ENCODE data around the gene TAS1R1.

Gene TAS1R1

DNA sequence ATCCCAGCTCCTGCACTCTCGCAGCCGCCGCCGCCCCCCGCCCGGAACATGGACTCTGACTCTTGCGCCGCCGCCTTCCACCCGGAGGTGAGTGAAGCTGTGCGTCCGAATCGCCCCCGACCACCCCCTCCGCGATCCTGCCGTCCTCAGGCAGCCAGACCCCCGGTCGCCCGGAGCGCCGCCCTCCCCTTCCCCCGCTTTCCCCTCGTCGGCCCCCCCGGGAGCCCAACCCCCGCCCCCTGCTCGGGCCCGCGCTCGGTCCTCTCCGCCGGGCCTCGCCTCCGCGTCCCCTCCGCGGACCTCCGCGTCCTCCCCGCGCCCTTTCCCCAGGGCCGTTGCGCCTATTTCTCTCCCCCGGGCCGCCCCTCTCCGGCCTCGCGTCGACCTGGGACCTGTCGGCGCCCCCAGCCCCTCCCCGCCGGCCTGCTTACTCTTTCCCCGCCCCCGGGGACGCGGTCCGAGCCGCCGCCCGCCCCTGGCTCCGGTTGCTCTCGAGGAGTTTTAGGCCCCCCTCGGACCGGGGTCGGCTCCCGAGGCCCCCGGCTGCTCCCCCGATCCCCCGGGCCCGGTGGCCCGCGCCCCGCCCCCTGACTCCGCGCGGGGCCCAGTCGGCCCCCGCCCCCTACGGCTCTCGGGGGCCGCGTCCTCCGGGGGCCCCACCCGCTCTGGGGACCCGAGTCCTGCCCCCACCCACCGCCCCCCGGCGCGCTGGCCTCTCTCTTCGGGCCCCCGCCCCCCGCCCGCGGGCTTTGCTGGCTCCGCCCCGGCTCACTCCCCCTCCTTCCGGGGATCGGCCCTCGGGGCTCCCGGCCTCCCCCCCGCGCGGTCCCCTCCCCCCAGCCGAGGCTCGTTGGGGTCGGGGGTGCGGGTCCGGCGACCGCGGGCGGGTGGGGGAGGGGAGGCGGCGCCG, 59.2 kb downstream of the TAS1R1 start:
- DNase-seq: peak; percentile 30 to 59

DNA sequence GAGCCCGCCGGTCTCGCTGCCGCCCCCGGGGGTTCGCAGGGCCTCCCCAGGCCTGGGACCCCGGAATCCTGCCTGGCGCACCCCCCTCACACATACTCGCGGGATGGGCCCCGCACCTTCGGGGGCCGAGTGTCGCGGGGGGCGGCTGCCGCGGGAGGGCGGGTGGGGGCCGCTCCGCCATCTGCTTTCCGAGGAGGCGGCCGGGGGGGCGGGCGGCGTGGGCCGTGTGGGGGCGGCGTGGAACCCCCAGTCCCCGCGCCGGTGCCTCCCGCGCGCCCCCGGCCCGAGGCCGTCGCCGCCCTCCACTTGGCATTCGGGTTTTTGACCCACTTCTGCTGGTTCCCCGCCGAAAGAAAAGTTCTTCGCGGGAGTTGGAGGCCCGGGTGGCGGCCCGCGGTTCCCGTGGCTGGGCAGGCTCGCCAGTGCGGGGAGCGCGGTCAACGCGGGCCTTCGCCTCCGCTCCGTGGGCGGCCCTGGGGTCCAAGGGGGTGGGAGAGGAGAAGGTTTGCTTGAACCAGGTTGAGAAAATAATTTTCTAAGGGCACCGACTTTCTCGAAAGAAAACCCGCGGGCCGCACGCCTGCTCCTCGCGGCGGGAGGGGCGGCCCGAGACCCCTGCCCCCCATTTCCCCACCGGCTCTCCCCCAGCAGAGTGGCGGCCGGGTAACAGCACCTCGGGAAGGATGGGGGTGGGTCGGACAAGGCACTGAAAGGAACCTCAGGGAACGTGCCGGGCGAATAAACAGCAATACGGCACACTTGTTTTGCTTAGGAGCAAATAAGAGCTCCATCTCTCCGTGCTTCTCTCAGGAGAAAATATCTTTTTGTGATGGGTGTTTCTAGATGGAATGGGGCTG, 60.0 kb downstream of the TAS1R1 start:
- DNase-seq: no peak

DNA sequence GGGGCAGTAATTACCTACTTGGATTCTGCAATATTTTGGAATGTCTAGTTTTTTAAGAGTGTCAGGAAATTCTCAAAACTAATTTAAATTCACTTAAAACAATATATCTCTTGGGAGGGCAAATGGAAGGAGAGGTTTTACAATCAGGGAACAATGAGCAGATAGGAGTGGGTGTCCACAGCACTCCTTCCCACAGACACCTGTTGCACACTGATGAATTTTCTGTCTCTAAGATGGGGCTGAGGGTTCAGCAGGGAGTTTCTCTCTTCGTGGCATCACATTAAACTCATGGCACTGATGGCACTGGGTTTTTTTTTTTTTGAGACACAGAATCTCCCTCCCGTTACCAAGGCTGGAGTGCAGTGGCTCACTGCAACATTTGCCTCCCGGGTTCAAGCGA, 63.9 kb downstream of the TAS1R1 start:
- DNase-seq: no peak

DNA sequence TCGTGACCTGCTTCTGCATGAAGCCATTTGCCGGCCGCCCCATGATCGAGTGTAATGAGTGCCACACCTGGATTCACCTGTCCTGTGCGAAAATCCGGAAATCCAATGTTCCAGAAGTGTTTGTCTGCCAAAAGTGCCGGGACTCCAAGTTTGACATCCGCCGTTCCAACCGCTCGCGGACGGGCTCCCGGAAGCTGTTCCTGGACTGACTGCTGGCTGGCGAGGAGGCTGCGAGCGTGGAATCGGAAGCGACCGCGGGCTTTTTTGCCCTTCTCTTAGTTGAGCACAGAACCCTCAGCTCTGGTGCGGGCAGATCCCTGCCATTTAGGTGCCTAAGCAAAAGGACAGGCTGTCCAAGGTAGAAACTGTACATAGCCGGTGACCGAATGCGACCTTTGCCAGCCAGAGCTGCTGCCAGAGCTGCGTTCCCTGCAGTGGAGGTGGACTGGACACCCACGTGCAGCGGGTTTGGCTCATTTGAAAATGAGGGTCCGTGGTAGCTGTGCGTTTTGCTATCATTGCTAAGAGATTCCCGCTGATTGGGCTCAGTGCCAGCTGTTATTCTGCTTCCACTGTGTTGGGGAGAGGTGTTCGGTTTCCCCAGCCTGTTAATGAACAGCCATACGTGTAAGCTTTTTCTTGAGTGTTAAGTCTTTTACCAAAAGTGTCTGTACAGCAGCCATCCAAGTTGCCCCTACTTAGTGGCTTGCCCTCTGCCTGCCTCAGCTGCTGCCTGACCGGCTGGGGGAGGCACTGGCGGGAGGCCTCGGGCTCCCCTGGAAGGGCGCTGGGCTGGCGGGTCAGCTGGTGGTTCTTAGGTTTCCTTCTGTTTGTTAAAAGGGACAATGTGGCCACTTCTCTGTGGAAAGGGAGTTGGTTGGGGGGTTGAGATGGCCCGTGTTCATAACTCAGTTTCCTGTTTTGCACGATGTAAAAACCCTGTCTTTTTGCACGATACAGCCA, 66.6 kb downstream of the TAS1R1 start:
- no peak for DNase-seq

DNA sequence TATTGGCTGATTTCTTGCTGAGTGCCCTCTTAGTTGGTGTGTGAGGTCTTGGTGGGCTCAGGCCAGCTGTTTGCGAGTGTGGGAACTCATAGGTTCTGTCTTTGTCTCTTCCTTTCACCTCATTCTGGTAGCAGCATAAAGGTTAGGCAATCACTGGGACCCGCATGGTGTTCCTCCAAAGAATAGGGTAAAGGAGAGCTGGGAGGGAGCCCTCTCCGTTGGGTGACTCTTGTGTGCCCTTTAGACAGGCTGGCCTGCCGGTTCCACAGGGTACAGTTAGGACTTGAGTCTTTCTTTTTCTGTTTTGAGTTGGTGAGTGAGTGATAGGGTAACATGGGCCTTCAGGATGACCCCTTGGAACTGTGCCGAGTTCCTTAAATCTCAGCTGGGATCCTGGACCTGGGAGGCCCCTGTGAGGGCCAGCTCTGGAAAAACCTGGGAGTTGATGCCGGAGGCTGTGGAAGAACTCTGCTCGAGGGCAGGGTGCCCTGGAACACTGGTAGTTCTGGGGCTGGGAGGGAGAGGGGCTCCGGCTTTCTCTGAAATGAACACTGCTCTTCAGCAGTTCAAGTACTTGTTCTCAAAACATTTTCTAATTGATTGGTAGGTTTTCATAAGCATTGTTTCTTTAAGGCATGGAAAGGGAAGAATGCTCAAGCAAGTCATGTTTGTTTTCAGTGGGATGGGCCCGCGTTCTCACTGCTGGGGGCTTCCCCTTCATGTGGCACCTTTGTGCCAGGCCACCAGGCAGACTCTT, 67.5 kb downstream of the TAS1R1 start:
- DNase-seq: no peak

DNA sequence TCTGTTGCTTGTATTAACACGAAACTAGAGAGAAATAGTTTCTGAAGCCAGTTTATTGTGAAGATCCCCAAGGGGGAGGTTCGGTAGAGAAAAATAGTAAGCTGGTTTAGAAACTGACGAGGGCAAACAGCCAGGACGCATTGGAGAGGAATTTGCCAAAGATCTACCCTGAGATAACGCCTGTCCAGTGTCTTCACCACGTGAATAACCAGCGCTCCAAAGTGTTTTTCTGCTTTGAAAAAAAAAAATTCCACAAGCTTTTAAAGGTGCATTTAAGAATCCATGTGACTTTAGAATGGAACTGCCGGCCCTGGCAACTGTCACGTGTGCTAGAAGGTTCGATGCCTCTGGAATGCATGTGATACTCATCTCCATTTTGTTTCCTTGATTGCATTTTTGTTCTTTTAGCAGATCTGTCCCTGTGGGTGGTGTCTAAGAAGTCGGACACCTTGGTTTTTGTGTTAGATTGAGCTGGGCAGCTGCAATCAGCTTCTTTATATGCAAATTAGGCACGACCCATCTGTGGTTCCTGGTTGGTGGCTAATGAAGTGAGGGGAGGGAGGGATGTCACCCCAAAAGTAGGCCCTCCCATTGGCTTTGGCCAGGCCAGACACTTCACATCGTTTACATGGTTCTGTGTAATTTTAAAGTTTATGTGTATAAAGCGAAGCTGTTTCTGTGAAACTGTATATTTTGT, 68.3 kb downstream of the TAS1R1 start:
- no peak for DNase-seq

DNA sequence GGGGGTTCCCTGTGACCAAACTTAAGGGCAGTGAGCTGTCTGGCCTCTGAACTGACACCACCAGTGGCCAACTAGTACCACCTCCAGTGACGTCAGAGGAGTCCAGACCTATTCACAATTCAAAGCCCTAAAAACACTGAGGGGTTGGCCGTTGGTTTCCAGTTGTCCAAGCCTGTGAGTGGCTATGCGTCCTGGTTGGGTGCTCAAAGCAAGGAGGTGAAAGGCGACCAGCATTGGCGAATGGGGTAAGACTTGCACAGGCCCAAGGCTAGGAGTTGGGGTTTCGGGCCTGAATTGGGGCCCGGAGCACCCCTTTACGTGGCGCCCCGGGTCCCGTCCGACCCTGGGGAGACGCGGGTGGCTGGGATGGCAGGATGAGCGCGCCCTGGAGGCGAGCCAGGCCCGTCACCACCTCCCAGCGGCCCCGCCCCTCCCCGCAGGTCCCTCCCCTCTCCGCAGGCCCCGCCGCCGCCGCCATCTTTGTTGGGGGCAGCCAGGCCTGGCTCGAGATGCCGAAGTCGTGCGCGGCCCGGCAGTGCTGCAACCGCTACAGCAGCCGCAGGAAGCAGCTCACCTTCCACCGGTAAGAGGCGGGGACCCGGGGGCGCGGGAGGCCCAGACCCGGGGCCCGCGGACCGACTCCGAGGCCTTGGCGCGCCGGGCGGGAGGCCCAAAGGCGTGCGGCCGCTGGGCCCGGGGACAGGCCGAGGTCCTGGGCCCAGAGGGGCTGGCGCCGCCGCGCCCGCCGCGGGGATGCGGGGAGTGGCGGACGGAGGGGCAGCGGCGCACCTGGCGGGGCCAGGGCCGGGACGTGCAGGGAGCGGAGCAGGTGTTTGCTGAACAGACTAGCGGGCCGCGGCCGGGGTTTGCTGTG, 69.8 kb downstream of the TAS1R1 start, which contains the start of gene THAP3:
TSS of gene THAP3 (plus strand) at position 159 of the 874 bp plus-strand sequence. CDS start at position 510, 351 bp downstream.
- DNase-seq: peak; percentile 88 to 92

DNA sequence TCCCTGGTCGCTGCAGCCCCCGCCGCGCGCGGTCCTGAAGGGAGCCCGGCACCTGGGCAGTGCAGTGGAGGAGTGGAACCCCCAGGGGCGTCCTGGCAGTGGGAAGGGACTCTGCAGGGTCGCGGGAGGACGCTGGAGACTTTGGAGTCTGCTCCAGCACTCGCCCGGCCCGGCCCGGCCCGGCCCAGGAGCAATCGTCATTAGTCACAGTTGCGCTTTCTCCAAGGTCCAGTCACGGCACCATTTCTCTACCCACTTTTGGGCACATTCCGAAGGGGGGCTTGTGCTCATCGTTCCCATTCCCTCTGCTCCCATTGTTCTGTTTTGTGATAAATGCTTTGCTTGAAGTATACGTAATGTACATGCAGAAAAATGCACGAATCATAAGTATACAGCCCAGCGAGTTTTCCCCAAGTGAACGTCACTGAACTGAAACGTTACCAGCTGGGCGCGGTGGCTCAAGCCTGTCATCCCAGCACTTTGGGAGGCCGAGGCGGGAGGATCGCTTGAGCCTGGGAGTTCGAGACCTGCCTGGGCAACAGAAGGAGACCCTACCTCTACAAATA, 70.6 kb downstream of the TAS1R1 start:
- no peak for DNase-seq

DNA sequence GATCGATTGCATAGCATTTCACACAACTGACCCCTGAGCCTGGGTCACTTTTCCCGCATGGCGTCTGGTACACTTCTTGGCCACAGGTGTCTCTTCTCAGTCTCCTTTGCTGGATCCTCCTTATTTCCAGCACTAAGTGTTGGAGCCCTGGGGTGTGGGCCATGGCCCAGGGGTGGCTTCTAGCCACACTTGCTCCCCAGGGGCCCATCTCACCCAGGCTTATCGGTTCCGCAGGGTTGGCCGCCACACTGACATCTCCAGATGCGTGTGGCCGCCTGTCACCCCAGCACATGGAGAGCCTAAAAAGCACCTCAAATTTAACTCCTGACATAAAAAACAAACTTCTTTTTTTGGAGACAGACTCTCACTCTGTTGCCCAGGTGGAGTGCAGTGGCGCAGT, 71.9 kb downstream of the TAS1R1 start:
- DNase-seq: no peak

DNA sequence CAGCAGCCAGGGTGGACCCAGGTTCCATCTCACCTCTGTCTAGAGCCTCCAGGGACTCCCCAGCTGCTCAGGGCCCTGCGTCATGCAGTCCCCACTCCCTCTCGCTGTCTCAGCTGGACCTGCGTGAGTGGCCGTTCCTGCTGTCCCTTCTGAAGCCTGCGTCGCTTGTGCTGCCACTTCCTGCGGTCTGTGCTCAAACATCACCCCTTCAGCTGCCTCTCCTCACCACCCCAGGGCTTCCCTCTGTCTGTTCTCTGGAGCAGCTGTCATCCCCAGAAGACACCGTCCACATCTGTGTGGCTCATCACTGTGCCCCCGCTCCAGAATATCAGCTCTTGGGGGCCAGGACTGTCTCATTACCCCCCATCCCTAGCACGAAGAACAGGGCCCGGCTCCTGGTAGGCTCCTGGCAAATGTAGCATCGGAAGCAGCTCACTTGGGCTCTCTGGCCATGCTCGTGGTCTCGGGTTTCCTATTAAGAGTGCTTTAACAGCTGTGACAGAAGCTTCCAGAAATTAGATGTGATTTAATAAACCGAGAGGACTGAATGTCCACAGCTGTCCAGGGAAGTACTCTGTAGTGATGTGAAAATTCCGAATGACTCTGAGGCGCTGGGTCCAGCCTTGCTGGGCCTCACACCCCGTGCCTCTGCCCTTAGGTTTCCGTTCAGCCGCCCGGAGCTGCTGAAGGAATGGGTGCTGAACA, 72.9 kb downstream of the TAS1R1 start:
- DNase-seq: no peak

DNA sequence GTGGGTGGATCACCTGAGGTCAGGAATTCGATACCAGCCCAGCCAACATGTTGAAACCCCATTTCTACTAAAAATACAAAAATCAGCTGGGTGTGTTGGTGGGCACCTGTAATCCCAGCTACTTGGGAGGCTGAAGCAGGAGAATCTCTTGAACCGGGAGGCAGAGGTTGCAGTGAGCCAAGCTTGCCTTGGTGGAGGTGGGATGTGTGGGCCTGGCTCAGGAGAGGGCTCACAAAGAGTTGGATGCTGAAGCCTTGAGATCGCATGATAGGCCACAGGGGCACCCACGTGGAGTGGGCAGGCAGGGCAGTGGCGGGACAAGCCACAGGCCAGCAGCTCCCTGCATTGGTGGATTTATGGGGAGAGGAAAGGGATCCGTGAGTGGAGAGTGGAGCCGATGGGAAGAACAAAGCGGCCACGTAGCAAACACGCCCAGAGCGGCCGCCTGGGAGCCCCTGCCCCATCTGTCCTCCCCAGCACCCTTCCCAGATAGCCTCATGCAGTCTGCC, 73.9 kb downstream of the TAS1R1 start:
- no peak for DNase-seq

Measured in CD4-positive, alpha-beta T cell treated with Interleukin-4 for 1 hour (primary cell).